Fibroblast of mammary gland (primary cell): ENCODE data around the gene DCC.
A peak's percentile ranks its signal among the peaks of the same experiment; 100 is the strongest.

Experiments
- DNase-seq: peaks from one replicate; pipeline ENCODE4 v3.0.0-alpha.2; 2010; ENCODE audit warnings: low read depth
- H3K4me3 ChIP-seq: 2 replicates; pipeline ENCODE4 v1.5.1; 2011; ENCODE audit warnings: low read depth, mild to moderate bottlenecking, low read length, moderate library complexity; ENCODE audit not compliant: control insufficient read depth
- TF ChIP-seq, protein P1 (sequence below): conservative IDR thresholded peaks from 2 replicates; pipeline ENCODE4 v1.5.1; 2011; ENCODE audit warnings: low read depth, low read length, inconsistent platforms; ENCODE audit not compliant: control insufficient read depth, insufficient read depth

DCC gene

DNA sequence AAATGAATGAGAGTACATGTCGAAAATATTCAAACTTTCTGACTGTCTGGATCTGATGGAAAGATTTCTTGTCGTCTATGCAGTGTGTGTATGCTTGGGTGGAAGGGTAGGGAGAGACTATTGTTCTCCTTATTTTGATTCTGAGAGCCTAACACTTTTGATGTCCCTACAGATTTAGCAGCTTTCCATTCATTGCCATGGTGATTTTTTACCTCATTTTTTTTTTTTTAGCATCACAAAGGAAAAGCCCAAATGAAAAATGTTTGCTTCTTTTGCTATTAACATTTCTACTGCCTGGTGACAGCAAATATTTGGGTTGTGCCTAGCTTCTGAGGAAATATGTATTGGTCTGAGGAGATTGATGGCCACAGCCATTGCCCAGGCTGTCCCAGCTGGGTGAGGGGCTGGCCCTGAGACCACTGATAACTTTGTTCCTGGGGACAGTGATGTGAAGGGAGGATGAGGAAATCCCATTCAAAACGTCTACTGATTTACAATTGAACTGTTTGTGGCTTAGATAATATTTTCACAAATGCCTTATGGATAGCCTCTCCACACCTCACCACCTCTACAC is 558.6 kb downstream of the DCC start:
- no peak for DNase-seq
- H3K4me3 ChIP-seq: no peak overlapping the region
- TF ChIP-seq, protein P1, sequence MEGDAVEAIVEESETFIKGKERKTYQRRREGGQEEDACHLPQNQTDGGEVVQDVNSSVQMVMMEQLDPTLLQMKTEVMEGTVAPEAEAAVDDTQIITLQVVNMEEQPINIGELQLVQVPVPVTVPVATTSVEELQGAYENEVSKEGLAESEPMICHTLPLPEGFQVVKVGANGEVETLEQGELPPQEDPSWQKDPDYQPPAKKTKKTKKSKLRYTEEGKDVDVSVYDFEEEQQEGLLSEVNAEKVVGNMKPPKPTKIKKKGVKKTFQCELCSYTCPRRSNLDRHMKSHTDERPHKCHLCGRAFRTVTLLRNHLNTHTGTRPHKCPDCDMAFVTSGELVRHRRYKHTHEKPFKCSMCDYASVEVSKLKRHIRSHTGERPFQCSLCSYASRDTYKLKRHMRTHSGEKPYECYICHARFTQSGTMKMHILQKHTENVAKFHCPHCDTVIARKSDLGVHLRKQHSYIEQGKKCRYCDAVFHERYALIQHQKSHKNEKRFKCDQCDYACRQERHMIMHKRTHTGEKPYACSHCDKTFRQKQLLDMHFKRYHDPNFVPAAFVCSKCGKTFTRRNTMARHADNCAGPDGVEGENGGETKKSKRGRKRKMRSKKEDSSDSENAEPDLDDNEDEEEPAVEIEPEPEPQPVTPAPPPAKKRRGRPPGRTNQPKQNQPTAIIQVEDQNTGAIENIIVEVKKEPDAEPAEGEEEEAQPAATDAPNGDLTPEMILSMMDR: no peak

DNA sequence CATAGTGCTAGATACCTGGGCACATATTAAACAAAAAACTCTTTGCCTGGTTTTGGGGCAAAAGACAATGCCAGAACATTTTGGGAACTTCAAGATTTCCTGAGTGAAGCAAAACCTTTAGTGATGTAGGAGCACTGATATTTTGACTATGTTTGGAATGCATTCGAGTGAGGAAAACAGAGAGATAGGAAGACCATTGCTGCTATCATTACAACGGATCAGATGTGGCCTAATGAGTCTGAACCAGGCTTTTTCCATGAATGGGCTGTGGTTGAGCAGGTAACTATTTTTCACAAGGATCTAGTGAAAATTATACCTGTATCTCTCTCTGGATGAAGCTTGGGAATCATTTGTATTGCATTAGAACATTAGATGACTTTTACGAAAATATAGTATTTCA is 562.2 kb downstream of the DCC start:
- DNase-seq: no peak
- TF ChIP-seq, protein P1: no peak
- no peak overlapping the region for H3K4me3 ChIP-seq

DNA sequence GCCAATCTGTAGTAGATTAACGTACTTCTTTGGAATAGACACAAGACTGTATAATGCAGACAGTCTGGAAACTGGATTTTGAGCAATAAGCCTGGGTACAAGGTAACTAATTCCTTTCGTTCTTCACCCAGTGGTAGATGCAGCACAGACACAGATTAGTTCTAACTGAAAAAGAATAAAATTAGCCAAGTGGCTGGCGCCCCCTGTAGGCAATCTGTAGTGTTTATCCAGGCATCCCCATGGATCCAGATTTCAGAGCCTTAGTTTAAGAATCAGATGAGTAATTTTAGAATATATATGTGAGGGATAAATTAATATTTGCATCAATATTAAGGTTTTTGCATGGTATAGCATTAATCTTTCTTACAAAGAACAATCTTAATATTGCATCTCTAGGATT is 563.9 kb downstream of the DCC start:
- peak; percentile 3 for DNase-seq
- TF ChIP-seq, protein P1: peak; percentile 29
- no peak overlapping the region for H3K4me3 ChIP-seq

DNA sequence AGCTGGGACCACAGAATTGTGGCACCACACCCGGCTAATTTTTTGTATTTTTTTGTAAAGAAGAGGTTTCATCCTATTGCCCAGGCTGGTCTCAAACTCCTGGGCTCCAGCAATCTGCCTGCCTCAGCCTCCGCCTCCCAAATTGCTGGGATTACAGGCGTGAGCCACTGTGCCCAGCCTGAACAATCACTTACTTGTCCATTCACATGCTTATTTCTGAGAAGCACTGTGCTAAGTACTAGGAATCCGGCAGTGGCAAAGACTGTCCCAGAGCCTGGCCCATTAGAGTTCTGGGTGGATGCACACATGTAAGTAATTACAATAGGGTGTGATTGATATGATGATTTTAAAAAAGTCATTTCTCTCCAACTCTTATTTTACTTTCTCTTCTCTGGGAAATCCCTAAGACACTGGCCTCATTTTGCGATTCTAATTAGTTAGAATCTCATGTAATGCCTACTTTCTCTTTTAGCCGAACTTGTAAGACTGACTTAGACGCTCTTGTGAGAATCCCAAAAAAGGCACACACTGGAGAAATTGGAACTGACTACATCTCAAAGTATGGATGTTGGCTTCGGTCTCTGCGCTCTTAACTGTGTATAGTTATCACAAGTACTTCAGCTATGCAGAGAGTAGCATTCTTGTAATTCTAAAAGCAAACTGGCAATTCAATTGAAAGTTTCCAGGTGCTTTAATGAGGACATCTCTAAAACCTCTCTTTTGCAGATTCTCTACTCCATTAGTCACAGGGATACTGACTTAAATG is 567.7 kb downstream of the DCC start:
- no peak for DNase-seq
- no peak overlapping the region for H3K4me3 ChIP-seq
- TF ChIP-seq, protein P1: no peak

DNA sequence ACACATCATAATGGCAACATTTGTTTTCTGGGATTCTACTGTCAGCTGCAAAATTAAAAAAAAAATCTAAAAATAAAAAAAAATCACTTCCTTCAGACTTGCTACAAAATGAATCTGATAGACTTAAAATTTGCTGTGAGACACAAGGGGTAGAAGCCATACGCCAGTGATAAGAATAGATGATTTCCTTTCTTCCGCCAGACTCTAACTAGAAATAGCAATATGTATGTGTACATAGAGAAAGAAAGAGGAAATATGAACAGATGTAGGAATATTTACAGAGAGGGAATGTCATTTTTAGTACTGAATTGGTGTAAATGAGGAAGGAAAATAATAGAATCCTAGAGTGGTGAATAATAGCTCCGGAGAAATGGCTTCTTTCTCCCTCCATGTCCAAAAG is 574.2 kb downstream of the DCC start:
- TF ChIP-seq, protein P1: no peak
- no peak overlapping the region for H3K4me3 ChIP-seq
- DNase-seq: no peak

DNA sequence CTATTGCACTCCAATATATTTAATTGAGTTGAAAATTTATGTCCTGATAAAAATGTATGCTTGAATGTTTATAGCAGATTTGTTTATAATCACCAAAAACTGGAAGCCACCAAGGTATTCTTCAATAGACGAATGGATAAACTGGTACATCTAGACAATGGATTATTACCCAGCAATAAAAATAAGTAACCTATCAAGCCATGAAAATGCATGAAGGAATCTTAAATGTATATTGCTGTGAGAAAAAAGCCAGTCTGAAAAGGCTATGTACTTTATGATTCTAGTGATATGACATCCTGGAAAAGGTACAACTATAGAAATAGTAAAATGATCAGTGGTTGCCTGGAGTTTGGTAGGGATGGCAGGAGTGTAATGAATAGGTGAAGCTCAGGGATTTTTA is 580.7 kb downstream of the DCC start:
- TF ChIP-seq, protein P1: no peak
- no peak overlapping the region for H3K4me3 ChIP-seq
- DNase-seq: no peak
